CD4-positive, alpha-beta T cell treated with Interleukin-17A for 1 hour (primary cell): ENCODE results near the gene SLC6A1.

Experiments used
- DNase-seq: peaks from one replicate; pipeline ENCODE4 v3.0.0-alpha.2; 2020

Gene SLC6A1

GRCh38 chr3:10992017-10992942 is at the start of gene SLC6A1:
SLC6A1 (plus strand) TSS chr3:10992748; CDS start chr3:11017212, 24,464 bp downstream.
- DNase-seq: no peak

GRCh38 chr3:10944866-10945265 is 47.7 kb upstream of the SLC6A1 start:
- no peak for DNase-seq

- DNase-seq: peak; percentile 21
These were observed 46.8 kb upstream of the SLC6A1 start for GRCh38 chr3:10945683-10946287.

GRCh38 chr3:10946526-10946925 is 46.0 kb upstream of the SLC6A1 start:
- DNase-seq: no peak

DNA sequence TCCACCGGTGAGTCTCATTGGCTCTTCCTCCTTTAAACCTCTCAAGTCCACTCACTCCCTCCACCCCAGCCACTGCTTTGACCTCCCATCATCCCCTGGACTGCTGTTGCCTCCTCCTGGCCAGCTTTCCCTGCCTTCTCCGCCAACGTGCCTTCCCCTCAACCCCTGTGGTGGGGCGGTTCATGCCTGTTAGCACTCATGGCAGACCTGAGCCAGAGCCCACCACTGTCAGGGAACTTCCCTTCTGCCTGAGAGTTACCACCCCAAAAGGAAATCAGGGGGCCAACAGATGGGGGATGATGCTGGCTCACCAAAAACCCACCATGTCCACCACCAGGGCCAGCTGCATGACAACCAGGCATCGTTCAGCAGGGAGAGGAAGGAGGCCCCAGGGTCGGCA is 44.2 kb upstream of the SLC6A1 start:
- DNase-seq: no peak

GRCh38 chr3:10949197-10949596 is 43.4 kb upstream of the SLC6A1 start:
- DNase-seq: no peak

DNA sequence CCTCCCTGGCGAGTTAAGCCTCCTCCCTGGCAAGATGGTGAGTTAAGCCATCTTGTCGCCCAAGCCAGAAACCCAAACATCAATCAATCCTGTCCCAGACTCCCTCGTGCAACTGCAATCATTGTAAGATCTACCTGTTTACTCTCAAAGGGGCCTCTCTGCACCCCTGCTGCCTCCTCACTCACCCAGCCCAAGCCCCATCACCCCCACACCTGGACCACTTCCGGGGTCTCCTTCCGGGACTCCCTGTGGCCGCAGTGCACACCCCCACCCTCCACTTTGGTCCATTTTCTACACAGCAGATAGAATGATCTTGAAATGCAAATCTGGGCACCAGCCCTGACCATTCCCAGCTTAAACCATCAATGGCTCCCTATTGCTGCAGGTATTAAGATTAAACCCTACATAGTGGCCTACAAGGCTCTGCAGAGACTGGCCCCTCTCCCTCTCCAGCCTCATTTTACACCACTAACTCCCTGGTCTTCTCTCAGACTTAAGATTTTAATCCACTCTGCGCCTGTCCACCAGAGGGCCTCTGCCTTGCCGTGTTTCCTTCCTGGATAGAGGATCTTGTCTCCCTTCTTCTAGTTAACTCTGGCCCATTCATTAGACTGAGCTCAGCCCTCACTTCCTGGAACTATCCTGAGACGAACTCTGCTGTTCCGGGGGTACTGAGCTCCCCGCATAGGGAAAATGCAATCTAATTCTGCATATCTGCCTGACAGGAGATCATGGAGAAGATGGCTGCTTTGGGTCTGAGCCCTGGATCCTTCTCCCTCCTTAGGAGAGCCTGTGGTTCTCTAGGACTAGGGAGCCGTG is 41.9 kb upstream of the SLC6A1 start:
- no peak for DNase-seq

DNA sequence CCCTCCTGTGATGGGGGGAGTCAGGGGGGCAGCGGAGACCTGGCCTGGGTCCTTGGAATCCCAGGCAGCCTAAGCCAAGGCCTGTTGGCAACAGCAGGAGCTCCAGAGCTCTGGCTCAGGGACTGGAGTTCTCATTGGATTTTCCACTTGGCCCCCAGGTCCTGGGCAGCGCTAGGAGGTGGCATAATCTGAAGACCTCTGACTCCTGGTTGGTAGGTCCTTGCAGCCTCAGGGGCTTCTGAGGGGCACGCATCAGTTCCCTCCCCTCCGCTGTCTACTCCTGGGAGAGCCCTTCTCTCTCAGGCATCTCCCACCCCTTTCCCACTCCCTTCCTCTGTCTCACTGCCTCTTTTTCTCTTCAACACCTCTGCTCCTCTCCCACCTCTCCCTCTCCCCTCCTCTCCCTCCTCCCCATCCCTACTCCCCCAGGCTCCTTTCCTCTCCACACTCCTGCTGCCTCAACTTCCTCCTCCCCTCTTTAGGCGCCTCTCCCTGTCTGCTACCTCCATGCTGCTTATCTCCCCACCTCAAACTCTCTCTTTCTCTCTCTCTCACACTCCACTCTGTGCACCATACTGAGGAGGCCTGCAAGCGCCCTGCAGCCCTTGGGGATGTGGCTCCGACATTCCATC is 41.1 kb upstream of the SLC6A1 start:
- DNase-seq: no peak

- DNase-seq: no peak
These were observed 40.0 kb upstream of the SLC6A1 start for GRCh38 chr3:10952525-10952924.

DNA sequence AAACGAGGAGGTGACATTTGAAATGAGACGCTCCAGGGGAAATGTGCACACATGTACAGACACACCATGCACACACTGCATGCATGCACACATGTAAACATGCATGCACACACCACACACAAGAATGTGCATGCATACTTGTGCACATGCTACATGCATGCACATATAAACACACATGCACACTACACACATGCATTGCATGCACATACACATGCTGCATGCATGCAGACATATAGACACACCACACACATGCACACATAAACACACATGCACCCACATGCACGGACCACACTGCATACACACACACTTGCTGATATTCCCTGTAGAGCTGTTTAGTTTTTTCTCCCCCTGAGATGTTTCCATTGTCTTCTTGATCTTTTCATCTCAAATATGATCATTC is 37.8 kb upstream of the SLC6A1 start:
- no peak for DNase-seq

DNA sequence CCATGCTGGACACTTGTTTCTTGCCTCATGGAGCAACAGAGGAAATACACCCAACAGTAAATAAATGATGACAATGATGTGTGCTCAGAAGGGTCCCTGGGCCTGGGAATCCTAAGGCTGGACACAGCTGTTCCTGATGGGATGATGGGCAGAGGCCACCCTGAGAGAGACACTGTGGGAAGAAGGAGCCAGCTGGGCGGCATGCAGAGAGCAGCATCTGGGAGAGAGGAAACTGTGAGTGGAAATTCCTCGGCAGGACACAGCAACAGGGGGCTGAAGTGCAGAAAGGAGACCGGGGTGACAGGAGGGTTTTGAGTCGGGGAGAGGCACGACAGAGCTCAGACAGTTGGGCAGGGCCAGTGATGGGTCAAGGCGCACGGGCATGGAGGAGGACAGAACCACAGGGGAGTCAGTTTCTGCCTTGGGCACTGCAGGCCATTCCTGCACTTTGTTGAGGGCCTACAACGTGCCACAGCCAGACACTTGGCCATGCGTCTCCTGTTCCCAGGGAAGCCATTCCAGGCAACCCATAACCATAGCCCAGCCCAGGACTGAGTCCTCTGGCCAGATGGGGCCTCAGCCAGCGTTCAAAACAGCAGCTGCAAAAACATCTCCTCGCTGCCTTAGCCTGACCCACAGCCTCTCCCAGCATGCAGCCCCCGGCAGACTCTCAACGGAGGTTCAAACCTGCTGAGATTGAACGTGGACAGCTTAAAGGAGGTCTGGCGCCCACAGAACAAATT is 36.7 kb upstream of the SLC6A1 start:
- DNase-seq: no peak

DNA sequence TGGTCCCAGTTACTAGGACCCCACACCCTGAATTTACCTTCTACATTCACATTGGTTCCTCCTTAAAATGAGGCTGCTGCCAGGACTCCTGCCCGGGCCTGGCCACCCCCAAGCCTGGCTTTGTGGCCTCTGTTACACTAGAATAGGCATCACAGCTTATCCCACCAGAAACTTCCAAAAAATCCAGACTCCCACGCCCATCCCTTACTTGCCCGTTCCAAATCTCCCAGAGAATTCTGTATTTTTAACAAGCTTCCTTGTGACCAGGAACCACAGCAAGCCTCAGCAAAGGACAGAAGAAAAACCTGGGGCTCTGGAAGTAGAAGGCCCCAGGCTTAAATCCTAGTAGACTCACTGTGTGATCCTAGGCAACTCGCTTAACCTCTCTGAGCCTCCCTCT is 36.0 kb upstream of the SLC6A1 start:
- no peak for DNase-seq

- DNase-seq: no peak
These were observed 35.6 kb upstream of the SLC6A1 start for GRCh38 chr3:10956986-10957385.

GRCh38 chr3:10957976-10958749 is 34.4 kb upstream of the SLC6A1 start:
- DNase-seq: no peak

DNA sequence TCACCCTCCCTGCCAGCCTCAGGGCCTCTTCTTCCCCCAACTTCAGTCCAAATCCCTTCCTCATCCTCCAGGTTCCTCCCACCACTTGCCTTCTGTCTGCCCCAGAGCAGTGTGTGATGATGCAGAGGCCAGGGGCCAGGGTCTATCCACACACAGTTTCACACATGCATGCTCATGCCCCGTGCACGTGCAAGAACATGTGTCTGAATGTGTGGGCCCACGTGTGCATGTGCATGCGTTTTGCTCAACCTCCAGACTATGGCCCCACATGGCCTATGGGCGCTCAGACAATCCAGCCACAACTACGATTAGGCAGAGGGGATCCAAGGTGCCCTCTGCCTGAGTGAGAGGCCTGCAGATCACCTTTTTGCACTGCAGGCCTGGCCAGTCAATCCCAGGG is 32.3 kb upstream of the SLC6A1 start:
- no peak for DNase-seq

DNA sequence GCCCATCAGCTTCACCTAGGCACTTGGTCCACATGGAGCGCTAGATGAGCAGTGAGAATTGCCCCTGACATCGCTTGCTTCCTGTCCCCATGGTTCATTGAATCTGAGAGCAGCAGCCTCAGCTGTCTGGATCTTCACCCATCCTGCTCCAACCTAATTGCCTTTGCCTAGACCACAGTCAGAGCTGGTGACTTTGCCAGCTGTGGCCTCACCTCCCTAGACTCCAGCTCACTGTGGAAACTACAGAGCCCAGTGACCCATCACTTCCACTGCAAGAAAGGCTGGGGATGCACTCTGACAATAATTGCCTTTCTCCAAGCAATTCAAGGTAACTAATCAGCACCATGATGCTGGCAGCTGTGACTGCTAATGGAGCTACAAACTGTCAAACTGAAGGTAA is 30.6 kb upstream of the SLC6A1 start:
- no peak for DNase-seq

- DNase-seq: no peak
These were observed 30.0 kb upstream of the SLC6A1 start for GRCh38 chr3:10962481-10963036.

DNA sequence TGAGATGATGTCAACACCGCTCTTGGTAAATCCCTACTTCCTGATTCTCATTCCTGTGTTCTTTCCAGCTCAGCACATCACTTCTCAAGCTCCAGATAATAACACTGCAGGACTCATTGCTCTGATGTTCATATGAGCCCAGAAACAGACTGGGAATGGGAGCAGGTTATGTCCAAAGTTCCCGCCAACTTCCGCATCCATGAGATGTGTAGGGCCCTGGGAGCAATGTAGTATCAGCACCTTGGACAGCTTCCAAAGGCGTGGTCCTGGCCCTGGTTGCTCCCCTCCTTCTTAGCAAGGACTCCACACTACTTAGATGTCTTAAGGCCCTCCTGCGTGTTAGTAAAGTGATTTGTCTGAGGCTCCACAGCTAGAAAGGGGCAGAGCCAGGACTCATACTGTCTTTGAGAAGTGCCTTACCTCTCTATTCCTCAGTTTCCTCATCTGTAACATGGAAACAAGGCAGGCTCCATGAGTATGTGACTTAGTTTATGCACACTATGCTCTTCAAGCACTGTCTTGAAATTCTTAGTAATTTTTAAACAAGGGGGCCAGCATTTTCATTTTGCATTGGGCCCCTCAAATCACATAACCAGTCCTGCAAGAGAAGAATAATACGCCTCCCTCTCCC is 27.9 kb upstream of the SLC6A1 start:
- DNase-seq: no peak

- no peak for DNase-seq
These were observed 24.1 kb upstream of the SLC6A1 start for GRCh38 chr3:10968401-10968800.

DNA sequence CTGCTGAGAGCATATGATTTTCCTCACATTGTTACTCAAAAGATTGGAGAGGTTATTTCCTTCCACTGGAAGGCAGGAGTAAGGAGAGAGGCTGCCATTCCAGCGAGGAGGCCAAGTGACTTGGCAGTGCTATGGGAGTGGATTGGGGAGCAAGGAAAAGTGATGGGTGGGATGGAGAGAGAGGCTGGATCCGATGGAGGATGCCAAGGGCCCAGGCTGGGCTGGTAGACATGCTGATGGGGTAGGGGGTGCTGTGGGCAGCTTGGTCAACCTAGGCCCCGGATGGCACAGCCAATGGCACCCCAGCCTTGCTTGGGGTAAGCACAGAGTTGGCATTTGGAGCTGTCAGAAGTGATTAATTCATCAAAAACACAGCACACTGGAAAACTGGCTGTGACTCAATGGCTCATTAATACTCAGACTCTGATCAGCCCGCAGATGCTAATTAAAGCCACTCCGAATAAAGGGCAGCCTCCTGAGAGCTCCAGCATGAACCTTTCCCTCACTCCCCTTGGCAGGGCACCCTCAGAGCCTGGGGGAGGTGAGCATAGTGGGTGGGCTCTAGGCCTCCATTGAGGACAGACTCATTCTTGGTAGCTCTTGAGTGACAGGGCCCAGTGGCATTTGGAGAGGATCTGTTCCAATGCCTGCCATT is 22.1 kb upstream of the SLC6A1 start:
- DNase-seq: no peak
